CD4-positive, alpha-beta T cell treated with Interleukin-6 at 100 ng/mL for 8 hours (primary cell): ENCODE results near the gene CCDC93.
A peak's percentile ranks its signal among the peaks of the same experiment; 100 is the strongest.

Source experiments
- DNase-seq: peaks from one replicate; pipeline ENCODE4 v3.0.0-alpha.2; 2020; ENCODE audit warnings: mixed read lengths, low spot score

Gene CCDC93

GRCh38 chr2:118013724-118014491 is at the start of gene CCDC93:
CCDC93 (minus strand) TSS chr2:118014070; CDS start chr2:118013995, 75 bp downstream.
- peak; percentile 88 for DNase-seq

GRCh38 chr2:118062669-118063068 is 48.8 kb upstream of the CCDC93 start:
- no peak for DNase-seq

GRCh38 chr2:118062048-118062447 is 48.2 kb upstream of the CCDC93 start:
- DNase-seq: no peak

GRCh38 chr2:118061135-118061955 is 47.5 kb upstream of the CCDC93 start:
- no peak for DNase-seq

GRCh38 chr2:118059919-118060478 is 46.1 kb upstream of the CCDC93 start:
- DNase-seq: no peak

- no peak for DNase-seq
Observed at GRCh38 chr2:118058951-118059350, 45.1 kb upstream of the CCDC93 start.

- no peak for DNase-seq
Observed at GRCh38 chr2:118056801-118057200, 42.9 kb upstream of the CCDC93 start.

- DNase-seq: no peak
Observed at GRCh38 chr2:118056165-118056534, 42.3 kb upstream of the CCDC93 start.

- DNase-seq: no peak
Observed at GRCh38 chr2:118055512-118056164, 41.8 kb upstream of the CCDC93 start.

- no peak for DNase-seq
Observed at GRCh38 chr2:118054213-118055008, 40.5 kb upstream of the CCDC93 start.

- no peak for DNase-seq
Observed at GRCh38 chr2:118053681-118054080, 39.8 kb upstream of the CCDC93 start.

- DNase-seq: no peak
Observed at GRCh38 chr2:118052474-118052873, 38.6 kb upstream of the CCDC93 start.

- no peak for DNase-seq
Observed at GRCh38 chr2:118051826-118052358, 38.0 kb upstream of the CCDC93 start.

- no peak for DNase-seq
Observed at GRCh38 chr2:118050974-118051373, 37.1 kb upstream of the CCDC93 start.

- DNase-seq: no peak
Observed at GRCh38 chr2:118050386-118050785, 36.5 kb upstream of the CCDC93 start.

GRCh38 chr2:118049816-118050140 is 35.9 kb upstream of the CCDC93 start:
- DNase-seq: no peak

GRCh38 chr2:118049140-118049815 is 35.4 kb upstream of the CCDC93 start:
- no peak for DNase-seq

GRCh38 chr2:118048401-118048800 is 34.5 kb upstream of the CCDC93 start:
- DNase-seq: no peak

GRCh38 chr2:118047380-118047826 is 33.5 kb upstream of the CCDC93 start:
- DNase-seq: no peak

GRCh38 chr2:118046634-118047210 is 32.9 kb upstream of the CCDC93 start:
- DNase-seq: peak; percentile 14
